Activated CD8-positive, alpha-beta memory T cell treated with anti-CD3 and anti-CD28 coated beads for 36 hours (primary cell): ENCODE data around the gene LRRTM4. TPM values are rescaled to one million over a fixed set of nuclear protein-coding genes. Genes with fewer than 3 reads are reported as not detected.
"Not testable (repeated sequence)": the region's sequence is repeated elsewhere in the genome, so short reads cannot be mapped to it uniquely, and the experiment has no call there.

Experiments
- CTCF ChIA-PET: fragments of 350-600 bp; sonication (Branson Sonifier 250); formaldehyde crosslinking; loops from one replicate; lab custom pipeline; 2021; ENCODE audit warnings: antibody characterized with exemption; lab: Charles Lee
- POLR2A ChIA-PET: fragments of 350-600 bp; sonication (Branson Sonifier 250); formaldehyde crosslinking; loops from one replicate; lab custom pipeline; 2021; ENCODE audit warnings: antibody characterized with exemption; lab: Charles Lee
- total RNA-seq, 2 experiments: library from RNA; stranded (reverse); gene quantifications; one replicate each; pipeline ENCODE4 v1.2.3, GENCODE V29; 2021

The LRRTM4 gene
- total RNA-seq, 2 experiments from 2014 or later: not detected

- POLR2A ChIA-PET: no interaction called here
These were observed 417.2 kb downstream of the LRRTM4 start for GRCh38 chr2:77105008-77105407.

GRCh38 chr2:77104554-77104953 is 417.6 kb downstream of the LRRTM4 start:
- ChIA-PET POLR2A (no interaction called here), CTCF (no interaction called here)

More at GRCh38 chr2:77105008-77105407, 417.2 kb downstream of the LRRTM4 start:
- CTCF ChIA-PET: no interaction called here

- ChIA-PET CTCF (no interaction called here), POLR2A (no interaction called here)
These were observed 419.2 kb downstream of the LRRTM4 start for GRCh38 chr2:77102927-77103326.

- POLR2A ChIA-PET: no interaction called here
- CTCF ChIA-PET: no interaction called here
These were observed 420.3 kb downstream of the LRRTM4 start for GRCh38 chr2:77101796-77102452.

- ChIA-PET CTCF (no interaction called here), POLR2A (no interaction called here)
These were observed 422.2 kb downstream of the LRRTM4 start for GRCh38 chr2:77099961-77100360.

GRCh38 chr2:77095525-77095924 is 426.7 kb downstream of the LRRTM4 start:
- CTCF ChIA-PET, POLR2A ChIA-PET: not testable (repeated sequence)

- ChIA-PET CTCF (no interaction called here), POLR2A (no interaction called here)
These were observed 427.1 kb downstream of the LRRTM4 start for GRCh38 chr2:77095096-77095495.

- CTCF ChIA-PET, POLR2A ChIA-PET: not testable (repeated sequence)
These were observed 433.8 kb downstream of the LRRTM4 start for GRCh38 chr2:77088424-77088823.

- ChIA-PET POLR2A (no interaction called here), CTCF (no interaction called here)
These were observed 434.2 kb downstream of the LRRTM4 start for GRCh38 chr2:77087987-77088414.

- POLR2A ChIA-PET: no interaction called here
These were observed 435.7 kb downstream of the LRRTM4 start for GRCh38 chr2:77086478-77086877.

GRCh38 chr2:77086051-77086450 is 436.1 kb downstream of the LRRTM4 start:
- ChIA-PET POLR2A (no interaction called here), CTCF (no interaction called here)

More at GRCh38 chr2:77086478-77086877, 435.7 kb downstream of the LRRTM4 start:
- CTCF ChIA-PET: no interaction called here

- POLR2A ChIA-PET: no interaction called here
- CTCF ChIA-PET: no interaction called here
These were observed 436.6 kb downstream of the LRRTM4 start for GRCh38 chr2:77085561-77085960.

- CTCF ChIA-PET: no interaction called here
- POLR2A ChIA-PET: no interaction called here
These were observed 440.6 kb downstream of the LRRTM4 start for GRCh38 chr2:77081597-77081996.

GRCh38 chr2:77064324-77064723 is 457.9 kb downstream of the LRRTM4 start:
- POLR2A ChIA-PET: no interaction called here

GRCh38 chr2:77054938-77055337 is 467.2 kb downstream of the LRRTM4 start:
- ChIA-PET POLR2A (no interaction called here), CTCF (no interaction called here)

More at GRCh38 chr2:77064324-77064723, 457.9 kb downstream of the LRRTM4 start:
- CTCF ChIA-PET: no interaction called here

GRCh38 chr2:77046339-77046738 is 475.8 kb downstream of the LRRTM4 start:
- POLR2A ChIA-PET: no interaction called here
- CTCF ChIA-PET: no interaction called here

- CTCF ChIA-PET, POLR2A ChIA-PET: not testable (repeated sequence)
These were observed 476.7 kb downstream of the LRRTM4 start for GRCh38 chr2:77045456-77045855.

GRCh38 chr2:77034445-77034844 is 487.7 kb downstream of the LRRTM4 start:
- CTCF ChIA-PET: no interaction called here
- POLR2A ChIA-PET: no interaction called here

GRCh38 chr2:77029237-77029636 is 492.9 kb downstream of the LRRTM4 start:
- CTCF ChIA-PET, POLR2A ChIA-PET: not testable (repeated sequence)

GRCh38 chr2:77028032-77028600 is 494.1 kb downstream of the LRRTM4 start:
- CTCF ChIA-PET: no interaction called here

GRCh38 chr2:77025714-77026113 is 496.5 kb downstream of the LRRTM4 start:
- CTCF ChIA-PET: no interaction called here
- POLR2A ChIA-PET: no interaction called here

More at GRCh38 chr2:77028032-77028600, 494.1 kb downstream of the LRRTM4 start:
- POLR2A ChIA-PET: no interaction called here
